Activated CD4-positive, alpha-beta T cell treated with anti-CD3 and anti-CD28 coated beads, Interleukin-2, amount 50 U/mL, for 48 hours (primary cell): ENCODE measurements around the gene MYCL.

Experiments
- DNase-seq, 2 experiments: peaks; one replicate each; pipeline ENCODE4 v3.0.0-alpha.2; 2020

MYCL gene

DNA sequence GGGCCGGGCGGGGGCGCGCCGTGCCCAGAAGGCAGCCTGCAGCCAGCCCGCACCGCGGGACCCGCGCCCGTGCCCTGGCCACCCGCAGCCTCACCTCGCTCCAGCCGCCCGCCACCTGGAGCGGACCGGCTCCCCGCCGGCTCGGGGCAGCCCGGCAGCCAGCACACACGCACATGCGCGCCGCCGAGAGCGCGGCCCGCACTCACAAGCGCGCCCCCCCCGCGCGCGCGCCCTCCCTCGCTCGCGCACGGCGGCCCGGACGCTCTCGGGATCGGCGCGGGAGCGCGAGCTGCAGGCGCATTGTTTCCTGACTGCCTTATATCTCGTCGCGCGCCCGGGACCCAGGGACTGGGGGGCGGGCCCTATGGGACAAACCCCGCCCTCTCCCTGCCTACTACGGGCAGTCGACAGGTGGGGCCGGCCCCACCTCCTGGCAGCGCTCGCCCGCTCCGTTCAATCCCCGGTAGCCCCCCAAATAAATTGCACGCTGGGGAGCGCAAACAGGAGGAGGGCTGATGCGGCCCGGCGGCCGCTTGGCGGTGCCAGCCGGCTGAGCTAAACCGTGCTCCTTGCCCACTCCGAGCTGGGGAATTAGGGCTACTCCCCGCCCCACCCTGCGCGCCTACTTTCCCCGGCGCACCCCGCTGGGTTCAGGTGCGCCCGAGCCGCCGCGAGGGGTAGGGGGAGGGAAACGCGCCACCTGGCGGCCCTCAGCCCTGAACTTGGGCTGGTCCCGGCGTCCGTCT, at the start of gene MYCL:
MYCL (minus strand) TSS at position 204 of the 746 bp plus-strand sequence. CDS start 483 bp downstream, outside the sequence.
- peak; percentile 74 to 80 for DNase-seq

- DNase-seq, result no peak
These were observed 48.2 kb upstream of the MYCL start for GRCh38 chr1:39949891-39950290.

DNA sequence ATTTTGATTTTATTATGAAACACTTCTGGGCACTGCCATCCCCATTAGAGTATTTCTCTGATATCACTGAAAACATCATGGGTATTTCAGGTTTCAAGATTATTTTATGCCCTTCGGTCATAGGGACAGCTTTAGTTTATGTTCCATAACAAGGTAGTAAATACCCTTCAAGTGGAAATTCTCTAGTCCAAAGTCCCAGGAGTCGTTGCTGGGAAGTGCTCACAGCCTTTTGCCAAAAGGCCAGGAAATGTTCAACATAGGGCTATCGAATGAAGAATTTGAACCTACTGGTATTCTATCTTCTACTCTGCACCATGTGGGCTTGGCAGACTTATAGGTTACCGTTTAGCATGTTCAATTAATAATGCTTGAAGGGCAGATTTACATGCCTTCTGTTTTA, 45.5 kb upstream of the MYCL start:
- DNase-seq, result no peak

GRCh38 chr1:39946216-39946615, 44.5 kb upstream of the MYCL start:
- no peak for DNase-seq

GRCh38 chr1:39944410-39945112, 42.8 kb upstream of the MYCL start:
- DNase-seq, result no peak

GRCh38 chr1:39943471-39944290, 42.0 kb upstream of the MYCL start:
- no peak for DNase-seq

- no peak for DNase-seq
These were observed 39.5 kb upstream of the MYCL start for GRCh38 chr1:39940980-39941871.

- DNase-seq, result no peak
These were observed 38.5 kb upstream of the MYCL start for GRCh38 chr1:39940253-39940652.

DNA sequence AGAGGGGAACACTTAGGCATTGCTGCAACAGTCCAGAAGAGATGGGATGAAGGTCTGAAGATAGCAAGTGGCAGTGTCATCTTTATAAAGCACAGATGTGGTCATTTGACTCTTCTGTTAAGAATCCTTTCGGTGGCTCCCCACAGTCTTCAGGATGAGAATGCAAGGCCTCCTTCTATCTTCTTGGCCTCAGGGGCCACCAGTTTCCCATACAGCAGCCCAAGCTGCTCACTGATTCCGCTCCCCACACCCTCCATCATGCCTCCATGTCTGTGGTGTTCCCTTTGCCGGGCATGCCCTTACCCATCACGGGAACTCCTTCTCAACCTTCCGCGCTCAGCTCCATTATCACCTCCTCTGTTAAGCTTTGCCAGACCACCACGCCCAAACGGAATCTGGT, 37.1 kb upstream of the MYCL start:
- DNase-seq, result no peak

DNA sequence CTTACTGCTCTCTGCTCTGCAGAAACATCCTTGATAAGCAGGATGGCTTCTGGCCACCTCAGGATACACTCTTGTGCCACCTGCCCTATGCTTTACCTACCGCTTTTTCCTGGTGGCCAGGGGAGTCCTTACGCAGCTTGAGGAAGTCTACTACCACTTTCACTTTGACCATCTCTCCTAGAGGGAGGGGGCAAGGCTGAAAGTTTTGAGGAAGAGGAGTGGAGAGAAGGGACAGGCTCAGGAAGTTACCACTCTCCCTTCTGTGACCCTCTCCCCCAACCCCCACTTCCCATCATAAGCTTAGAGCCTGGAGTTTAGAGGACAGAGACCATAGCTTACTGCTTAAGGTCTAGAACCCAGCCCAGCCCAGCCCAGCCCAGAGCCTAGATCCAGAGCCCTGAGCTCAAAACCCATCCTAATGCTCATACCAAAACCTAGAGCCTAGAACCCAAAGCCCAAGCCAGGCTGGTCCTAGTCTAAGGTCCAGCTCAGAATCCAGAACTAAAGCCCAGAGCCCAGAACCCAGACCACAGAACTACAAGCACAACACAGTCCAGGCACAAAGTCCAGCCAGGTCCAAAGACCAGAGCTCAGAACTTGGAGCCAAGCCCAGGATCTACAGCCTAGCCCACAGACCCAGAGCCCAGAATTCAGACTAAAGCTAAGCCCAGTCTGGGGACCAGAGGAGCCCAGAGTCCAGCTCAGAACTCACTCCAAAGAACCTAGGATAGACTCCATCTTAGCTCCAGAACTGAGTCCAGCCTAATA, 35.2 kb upstream of the MYCL start:
- DNase-seq, result no peak

DNA sequence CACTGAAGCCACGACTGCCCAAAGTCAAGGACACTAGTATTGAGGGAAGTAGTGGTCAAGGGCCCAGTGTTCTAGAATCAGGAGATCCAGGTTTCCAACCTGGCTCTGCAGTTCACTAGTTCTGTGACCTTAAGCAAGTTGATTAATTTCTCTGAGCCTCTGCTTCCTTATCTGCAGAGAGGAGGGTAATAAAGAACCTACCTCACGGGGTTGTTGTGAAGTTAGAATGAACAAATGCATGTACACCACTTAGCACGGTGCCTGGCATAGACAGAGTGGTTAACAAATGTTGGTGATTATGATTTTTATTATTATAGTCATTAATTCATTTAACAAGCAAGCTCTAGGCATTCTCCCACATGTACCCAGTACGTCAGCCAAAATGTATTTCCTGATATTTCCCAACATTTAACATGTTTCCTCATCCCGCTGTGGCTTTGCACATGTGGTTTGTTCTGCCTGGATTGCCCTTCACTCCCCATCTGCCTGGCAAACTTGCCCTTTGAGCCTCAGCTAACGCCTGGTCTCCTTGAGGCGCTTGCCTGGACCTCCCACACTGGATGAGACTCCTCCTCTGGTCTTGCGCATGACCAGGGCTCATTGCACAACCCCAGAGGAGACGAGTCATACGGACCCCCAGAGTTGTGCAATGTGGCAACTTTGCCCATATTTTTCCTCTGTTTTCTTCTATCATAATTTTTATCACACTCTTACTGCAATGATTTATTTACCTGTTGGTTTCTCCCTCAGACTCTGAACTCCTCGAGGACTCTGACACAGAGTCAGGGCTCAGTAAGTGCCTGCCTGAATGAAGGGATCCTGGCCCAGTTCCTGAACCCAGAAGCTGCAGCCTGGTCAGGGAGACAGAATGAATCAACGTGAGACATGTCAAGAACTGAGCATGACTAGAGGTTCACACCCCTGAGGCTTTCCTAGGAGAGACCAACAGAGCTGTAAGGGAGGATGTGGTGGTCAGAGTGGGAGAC, 32.5 kb upstream of the MYCL start:
- no peak for DNase-seq

GRCh38 chr1:39928809-39929587, 27.3 kb upstream of the MYCL start:
- DNase-seq, result no peak

DNA sequence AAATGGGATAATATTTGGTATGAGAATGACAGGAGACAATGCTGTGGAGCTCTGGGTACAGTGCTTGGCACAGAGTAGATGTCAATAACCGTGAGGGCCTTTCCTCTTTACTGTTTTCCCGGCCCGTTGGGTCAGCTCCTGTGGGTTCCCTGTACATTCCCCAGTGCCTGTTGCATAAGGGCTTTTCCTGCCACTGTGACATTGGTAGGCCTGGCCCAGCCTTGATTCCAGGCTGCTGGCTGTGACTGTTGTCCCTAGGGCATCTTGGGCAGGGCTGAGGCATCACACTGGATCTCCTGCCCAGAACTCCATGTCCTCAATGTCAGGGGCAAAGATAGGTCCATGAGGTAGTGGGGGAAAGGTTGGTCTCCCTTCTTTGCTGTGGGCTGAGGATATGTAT, 25.8 kb upstream of the MYCL start:
- no peak for DNase-seq

DNA sequence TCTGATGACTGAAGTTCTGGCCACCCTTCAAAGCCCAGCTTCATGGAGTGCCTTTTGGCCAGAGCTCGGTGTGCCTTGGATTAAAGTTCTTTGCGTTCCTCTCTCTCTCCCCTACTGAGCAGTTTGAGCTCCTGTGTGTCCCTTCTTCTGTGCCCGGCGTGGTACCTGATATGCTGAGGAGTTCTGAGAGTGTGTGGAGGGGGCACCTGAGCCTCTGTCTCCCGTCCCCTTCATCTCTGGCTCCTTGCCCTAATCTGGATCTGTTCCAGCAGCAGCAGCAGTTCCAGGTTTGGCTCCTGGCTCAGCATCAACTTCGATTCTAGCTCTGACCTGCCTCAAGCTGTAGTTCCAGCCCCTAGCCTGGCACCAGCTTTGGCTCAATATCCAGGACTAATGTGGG, 25.1 kb upstream of the MYCL start:
- no peak for DNase-seq

DNA sequence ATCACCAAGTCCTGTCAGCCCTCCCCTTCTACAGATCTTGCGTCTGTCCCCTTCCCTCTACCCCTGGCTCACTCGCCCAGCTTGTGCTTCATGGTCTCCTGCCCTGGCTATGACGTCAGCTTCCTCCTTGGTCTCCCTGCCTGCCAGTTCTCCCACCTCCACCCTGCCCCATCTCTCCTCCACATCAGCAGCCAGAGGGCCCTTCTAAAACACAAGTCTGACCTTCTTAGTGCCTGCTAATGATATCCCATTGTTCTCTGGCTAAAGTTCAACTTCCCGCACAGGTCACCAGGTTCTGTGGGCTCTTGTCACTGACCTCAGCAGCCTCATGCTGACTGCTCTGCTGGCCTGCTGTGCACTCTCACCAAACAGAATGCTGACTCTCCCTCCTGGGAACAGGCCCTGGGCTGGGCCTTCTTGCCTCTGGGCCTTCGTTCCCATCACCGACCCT, 24.7 kb upstream of the MYCL start:
- no peak for DNase-seq

DNA sequence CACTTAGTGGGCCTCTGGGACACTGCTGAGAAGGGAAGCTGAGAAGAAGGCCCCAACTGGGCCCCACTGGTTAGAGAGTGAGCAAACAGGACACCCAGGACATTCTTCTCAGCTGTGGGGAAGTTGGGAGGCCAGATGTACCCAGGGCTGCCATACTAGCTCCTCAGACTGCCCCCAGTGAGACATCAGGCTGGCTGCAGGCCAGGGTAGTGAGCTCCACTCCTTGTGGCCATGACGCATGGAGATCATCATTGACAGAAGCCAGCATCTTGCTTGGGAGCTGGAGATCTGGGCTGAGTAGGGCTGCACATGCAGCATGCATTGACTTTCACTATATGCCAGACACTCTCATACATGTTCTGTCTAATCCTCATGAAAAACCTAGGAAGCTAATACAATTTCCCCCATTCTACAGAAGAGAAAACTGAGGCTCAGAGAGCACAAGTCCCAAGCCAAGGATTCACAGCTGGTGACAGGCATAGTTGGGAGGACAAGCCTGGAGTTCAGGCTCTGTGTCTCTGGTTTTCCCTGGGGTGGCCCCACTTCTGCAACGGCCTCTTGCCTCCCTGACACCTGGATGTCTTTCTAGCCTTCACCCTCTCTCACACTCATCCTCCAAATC, 24.1 kb upstream of the MYCL start:
- no peak for DNase-seq

GRCh38 chr1:39922251-39922688, 20.6 kb upstream of the MYCL start:
- DNase-seq, result no peak

- peak; percentile 46 to 60 for DNase-seq
These were observed 17.8 kb upstream of the MYCL start for GRCh38 chr1:39919545-39919944.

GRCh38 chr1:39917825-39918224, 16.1 kb upstream of the MYCL start:
- no peak for DNase-seq
